ENCODE results near the gene TSTD1.

Gene TSTD1

GRCh38 chr1:161045736-161046604 is 7.2 kb upstream of the TSTD1 start, which contains the start of gene USF1:
USF1 (minus strand) TSS chr1:161045977; CDS start chr1:161043275, 2,702 bp downstream.
- peak; percentile 84 for DNase-seq (ENCODE audit: low read depth)
- peak within 1 kb of the TSS; percentile 95 for H3K4me3 ChIP-seq (ENCODE audit: low read length)
- no peak for TF ChIP-seq CTCF (conservative IDR thresholded peaks at IDR 0.05; ENCODE audit: low read depth, low read length)

- DNase-seq (ENCODE audit: low read depth) = peak; percentile 11
- peak overlapping the region; percentile 95 for H3K4me3 ChIP-seq (ENCODE audit: low read length)
- TF ChIP-seq CTCF (conservative IDR thresholded peaks at IDR 0.05; ENCODE audit: low read depth, low read length) = no peak
Measured at GRCh38 chr1:161044908-161045735, 6.4 kb upstream of the TSTD1 start.

- DNase-seq (ENCODE audit: low read depth) = no peak
- TF ChIP-seq CTCF (conservative IDR thresholded peaks at IDR 0.05; ENCODE audit: low read depth, low read length) = no peak
- peak overlapping the region; percentile 95 for H3K4me3 ChIP-seq (ENCODE audit: low read length)
Measured at GRCh38 chr1:161044535-161044907, 5.8 kb upstream of the TSTD1 start.

GRCh38 chr1:161039546-161039945 is 782 bp upstream of the TSTD1 start:
- DNase-seq (ENCODE audit: low read depth) = no peak
- no peak for TF ChIP-seq CTCF (conservative IDR thresholded peaks at IDR 0.05; ENCODE audit: low read depth, low read length)
- H3K4me3 ChIP-seq (ENCODE audit: low read length) = no peak overlapping the region

GRCh38 chr1:161039154-161039545 is 386 bp upstream of the TSTD1 start:
- no peak for DNase-seq (ENCODE audit: low read depth)
- TF ChIP-seq CTCF (conservative IDR thresholded peaks at IDR 0.05; ENCODE audit: low read depth, low read length) = no peak
- H3K4me3 ChIP-seq (ENCODE audit: low read length) = peak overlapping the region; percentile 80

GRCh38 chr1:161037661-161038522 is 872 bp downstream of the TSTD1 start:
- no peak for TF ChIP-seq CTCF (conservative IDR thresholded peaks at IDR 0.05; ENCODE audit: low read depth, low read length)
- DNase-seq (ENCODE audit: low read depth) = no peak
- H3K4me3 ChIP-seq (ENCODE audit: low read length) = peak overlapping the region; percentile 80
